IMR-90 (cell line): ENCODE results near the gene MSANTD7. TPM values are rescaled to one million over a fixed set of nuclear protein-coding genes. Genes with fewer than 3 reads are reported as not detected.

Experiments
- ATAC-seq: fragments of 200-7000 bp; cut with Tn5 transposase; 2 replicates; pipeline ENCODE4 v1.9.1; 2020; ENCODE audit warnings: low read depth, mild to moderate bottlenecking, moderate library complexity
- BruUV-seq: library from RNA; stranded (reverse); fragments of 400-500 nt; replicated peaks from 2 replicates; lab custom pipeline; 2021; lab: Mats Ljungman, UMichigan
- CTCF ChIA-PET: fragments of 300-600 bp; formaldehyde crosslinking; extraction: SDS; loops from one replicate; lab custom pipeline; 2021; ENCODE audit warnings: antibody characterized with exemption; lab: Yijun Ruan, JAX
- POLR2A ChIA-PET: fragments of 300-600 bp; sonication (Branson Sonifier 250); formaldehyde crosslinking; loops from one replicate; lab custom pipeline; 2022; ENCODE audit warnings: antibody characterized with exemption; ENCODE audit not compliant: unreplicated experiment; lab: Charles Lee
- DNase-seq: peaks from one replicate; pipeline ENCODE4 v3.0.0; 2013
- H2AFZ ChIP-seq: replicated peaks from 2 replicates; pipeline ENCODE3; 2013; ENCODE audit warnings: low read length, mild to moderate bottlenecking; ENCODE audit not compliant: poor library complexity
- H2AK5ac ChIP-seq: 2 replicates; pipeline ENCODE4 v1.6.1; 2013; ENCODE audit warnings: low read depth, low read length, inconsistent platforms
- H2AK9ac ChIP-seq: replicated peaks from 2 replicates; pipeline ENCODE3; 2013; ENCODE audit warnings: mild to moderate bottlenecking, low read depth, low read length, moderate library complexity; ENCODE audit not compliant: poor library complexity
- H2BK120ac ChIP-seq: 2 replicates; pipeline ENCODE4 v1.6.1; 2013; ENCODE audit warnings: low read depth, low read length, inconsistent platforms
- H2BK15ac ChIP-seq: 3 replicates; pipeline ENCODE4 v1.6.1; 2013; ENCODE audit warnings: low read depth, low read length, inconsistent platforms
- H2BK20ac ChIP-seq: 2 replicates; pipeline ENCODE4 v1.6.1; 2013; ENCODE audit warnings: low read depth, mild to moderate bottlenecking, inconsistent platforms, low read length, moderate library complexity
- H2BK5ac ChIP-seq: 2 replicates; pipeline ENCODE4 v1.6.1; 2013; ENCODE audit warnings: mild to moderate bottlenecking, low read depth, low read length, inconsistent platforms; ENCODE audit not compliant: poor library complexity, severe bottlenecking
- H3K14ac ChIP-seq: replicated peaks from 2 replicates; pipeline ENCODE4 v1.6.1; 2013; ENCODE audit warnings: low read depth, low read length, inconsistent platforms
- H3K18ac ChIP-seq: 2 replicates; pipeline ENCODE4 v1.6.1; 2013; ENCODE audit warnings: low read depth, low read length, control low read depth
- H3K23ac ChIP-seq: 2 replicates; pipeline ENCODE4 v1.6.1; 2013; ENCODE audit warnings: low read depth, low read length, inconsistent platforms
- H3K27ac ChIP-seq: 2 replicates; pipeline ENCODE4 v1.5.1; 2013; ENCODE audit warnings: mild to moderate bottlenecking, control low read depth, low read length; ENCODE audit not compliant: insufficient read depth
- H3K27me3 ChIP-seq: 2 replicates; pipeline ENCODE4 v1.6.1; 2013; ENCODE audit warnings: low read length; ENCODE audit not compliant: control insufficient read depth, insufficient read depth
- H3K36me3 ChIP-seq: 2 replicates; pipeline ENCODE4 v1.6.1; 2013; ENCODE audit warnings: low read length, mixed read lengths; ENCODE audit not compliant: control insufficient read depth, insufficient read depth
- H3K4ac ChIP-seq: 2 replicates; pipeline ENCODE4 v1.6.1; 2013; ENCODE audit warnings: low read depth, low read length, inconsistent platforms
- H3K4me1 ChIP-seq: 2 replicates; pipeline ENCODE4 v1.6.1; 2013; ENCODE audit warnings: low read length, mixed read lengths; ENCODE audit not compliant: control insufficient read depth, insufficient read depth
- H3K4me2 ChIP-seq: 2 replicates; pipeline ENCODE4 v1.6.1; 2013; ENCODE audit warnings: low read depth, mild to moderate bottlenecking, control low read depth, low read length, moderate library complexity
- H3K4me3 ChIP-seq: 2 replicates; pipeline ENCODE4 v1.5.1; 2013; ENCODE audit warnings: low read depth, mild to moderate bottlenecking, control low read depth, low read length, moderate library complexity; ENCODE audit not compliant: insufficient read depth
- H3K56ac ChIP-seq: 2 replicates; pipeline ENCODE4 v1.6.1; 2013; ENCODE audit warnings: low read length, inconsistent platforms; ENCODE audit not compliant: insufficient read depth; ENCODE audit errors: extremely low read depth
- H3K79me1 ChIP-seq, 2 experiments: 2 replicates each; pipeline ENCODE4 v1.6.1; 2013; ENCODE audit warnings: low read length in 2 of 2, inconsistent platforms in 1 of 2, low read depth in 1 of 2
- H3K9ac ChIP-seq: 2 replicates; pipeline ENCODE4 v1.6.1; 2013; ENCODE audit warnings: low read depth, low read length, control low read depth
- H3K9me1 ChIP-seq: 2 replicates; pipeline ENCODE4 v1.6.1; 2013; ENCODE audit warnings: low read length, inconsistent platforms; ENCODE audit not compliant: insufficient read depth
- H3K9me3 ChIP-seq: 2 replicates; pipeline ENCODE4 v1.6.1; 2013; ENCODE audit warnings: low read length; ENCODE audit not compliant: control insufficient read depth, insufficient read depth
- H4K20me1 ChIP-seq: 2 replicates; pipeline ENCODE4 v1.6.1; 2013; ENCODE audit warnings: low read length, inconsistent platforms; ENCODE audit not compliant: insufficient read depth
- H4K5ac ChIP-seq: 2 replicates; pipeline ENCODE4 v1.6.1; 2013; ENCODE audit warnings: mild to moderate bottlenecking, low read depth, low read length, control low read depth
- H4K8ac ChIP-seq, 2 experiments: 2 replicates each; pipeline ENCODE4 v1.6.1; 2013; ENCODE audit warnings: low read depth in 2 of 2, low read length in 2 of 2, control low read depth in 1 of 2, inconsistent platforms in 1 of 2
- H4K91ac ChIP-seq: 2 replicates; pipeline ENCODE4 v1.6.1; 2013; ENCODE audit warnings: low read depth, low read length, inconsistent platforms; ENCODE audit not compliant: insufficient read depth
- BHLHE40 ChIP-seq: fragments of 150-350 bp; IDR thresholded peaks from 2 replicates; pipeline ENCODE4 v1.6.1; 2016; ENCODE audit warnings: mild to moderate bottlenecking, low read depth, low read length
- CEBPB ChIP-seq: IDR thresholded peaks from 2 replicates; pipeline ENCODE4 v1.6.1; 2012; ENCODE audit warnings: low read depth, low read length, improper control_type of control experiment
- MAFK ChIP-seq: IDR thresholded peaks from 2 replicates; pipeline ENCODE4 v1.6.1; 2012; ENCODE audit warnings: low read depth, low read length, improper control_type of control experiment
- MAZ ChIP-seq: IDR thresholded peaks from 2 replicates; pipeline ENCODE4 v1.6.1; 2012; ENCODE audit warnings: low read depth, mild to moderate bottlenecking, low read length, improper control_type of control experiment, moderate library complexity, borderline replicate concordance
- MXI1 ChIP-seq: IDR thresholded peaks from 2 replicates; pipeline ENCODE4 v1.6.1; 2012; ENCODE audit warnings: low read depth, mild to moderate bottlenecking, low read length, moderate library complexity, borderline replicate concordance
- NFE2L2 ChIP-seq: fragments of 150-350 bp; IDR thresholded peaks from 2 replicates; pipeline ENCODE4 v1.6.1; 2016; ENCODE audit warnings: low read depth, mild to moderate bottlenecking, low read length
- POLR2A ChIP-seq: IDR thresholded peaks from 2 replicates; pipeline ENCODE4 v1.6.1; 2012; ENCODE audit warnings: mild to moderate bottlenecking, low read depth, low read length
- RFX5 ChIP-seq: IDR thresholded peaks from 2 replicates; pipeline ENCODE4 v1.8.0; 2012; ENCODE audit warnings: low read depth, mild to moderate bottlenecking, low read length, moderate library complexity
- SMC3 ChIP-seq: fragments of 150-350 bp; IDR thresholded peaks from 2 replicates; pipeline ENCODE4 v1.6.1; 2016; ENCODE audit warnings: low read depth, mild to moderate bottlenecking, antibody characterized with exemption, low read length, moderate library complexity
- dilution Hi-C: fragments of 300-500 bp; cut with HindIII; formaldehyde crosslinking; loops from one replicate; pipeline ENCODE4 v1.14.3; 2018; ENCODE audit warnings: low sequenced_read_pairs; ENCODE audit not compliant: unreplicated experiment
- in situ Hi-C: fragments of 300-500 bp; cut with MboI; formaldehyde crosslinking; loops from 3 replicates; pipeline ENCODE4 v1.14.3; 2019; ENCODE audit warnings: low sequenced_read_pairs, inconsistent platforms, mixed read lengths
- intact Hi-C: fragments of 100-400 bp; cut with micrococcal nuclease; formaldehyde crosslinking; loops from 2 replicates; pipeline ENCODE4 v1.10.0; 2022
- polyA plus RNA-seq, 3 experiments: library from polyadenylated mRNA; depleted of rRNA; stranded (reverse); fragments of >200 nt; gene quantifications; 2 replicates each; pipeline ENCODE4 v1.2.3, GENCODE V29; 2012; ENCODE audit warnings: low replicate concordance in 1 of 3
- total RNA-seq: library from RNA; depleted of rRNA; stranded (reverse); fragments of >200 nt; gene quantifications from 2 replicates; pipeline ENCODE4 v1.2.3, GENCODE V29; 2012

Gene MSANTD7
- total and polyA plus RNA-seq, 2 of the 4 experiments (the other 2 are of a cell fraction): 4.7 to 16.0 TPM

GRCh38 chr10:14859775-14860174, 21.7 kb downstream of the MSANTD7 start:
- Histone ChIP-seq H3K79me1 (no peaks in the 10 kb centered on the region; a peak in 1 of 4 replicates), H3K27me3 (no peaks in the 10 kb centered on the region), H2AK9ac (no peak overlapping the region), H2BK5ac (no peak overlapping the region), H3K4ac (no peak overlapping the region), H3K4me1 (peaks cover 3% of the 10 kb centered on the region; the same call in 1 of the 2 replicates), H2BK15ac (no peak overlapping the region), H3K9me1 (peaks cover 7% of the 10 kb centered on the region), H3K27ac (no peak overlapping the region), H3K14ac (no peak overlapping the region), H4K8ac (no peak overlapping the region), H3K23ac (no peak overlapping the region), H4K20me1 (no peaks in the 10 kb centered on the region), H2BK120ac (no peak overlapping the region), H3K56ac (no peak overlapping the region), H3K18ac (no peak overlapping the region), H2AFZ (no peak overlapping the region), H4K5ac (no peak overlapping the region), H3K4me2 (no peak overlapping the region), H3K36me3 (peaks cover 6% of the 10 kb centered on the region; the same call in 1 of the 2 replicates), H3K9me3 (no peaks in the 10 kb centered on the region), H4K91ac (no peak overlapping the region), H3K9ac (no peak overlapping the region), H2AK5ac (no peak overlapping the region), H2BK20ac (no peak overlapping the region), H3K4me3 (no peak overlapping the region)
- no TSS peak for BruUV-seq
- ATAC-seq: no peak
- POLR2A ChIA-PET: no interaction called here
- no peak for DNase-seq
- intact Hi-C loops (no loop called here), in situ Hi-C loops (no loop called here), dilution Hi-C loops (no loop called here)
- CTCF ChIA-PET: interaction anchor here (0.6 kb wide), 1 partner anchor 427 kb away, joined by 3 read pairs; no protein-coding TSS in a partner anchor
- TF ChIP-seq NFE2L2 (no peak), SMC3 (no peak), RFX5 (no peak), BHLHE40 (no peak), MAZ (no peak), MXI1 (no peak), POLR2A (no peak), MAFK (no peak), CEBPB (peak; percentile 52; the same call in 1 of the 2 replicates)
